ENCODE measurements around the gene FBXL16.

The FBXL16 gene

DNA sequence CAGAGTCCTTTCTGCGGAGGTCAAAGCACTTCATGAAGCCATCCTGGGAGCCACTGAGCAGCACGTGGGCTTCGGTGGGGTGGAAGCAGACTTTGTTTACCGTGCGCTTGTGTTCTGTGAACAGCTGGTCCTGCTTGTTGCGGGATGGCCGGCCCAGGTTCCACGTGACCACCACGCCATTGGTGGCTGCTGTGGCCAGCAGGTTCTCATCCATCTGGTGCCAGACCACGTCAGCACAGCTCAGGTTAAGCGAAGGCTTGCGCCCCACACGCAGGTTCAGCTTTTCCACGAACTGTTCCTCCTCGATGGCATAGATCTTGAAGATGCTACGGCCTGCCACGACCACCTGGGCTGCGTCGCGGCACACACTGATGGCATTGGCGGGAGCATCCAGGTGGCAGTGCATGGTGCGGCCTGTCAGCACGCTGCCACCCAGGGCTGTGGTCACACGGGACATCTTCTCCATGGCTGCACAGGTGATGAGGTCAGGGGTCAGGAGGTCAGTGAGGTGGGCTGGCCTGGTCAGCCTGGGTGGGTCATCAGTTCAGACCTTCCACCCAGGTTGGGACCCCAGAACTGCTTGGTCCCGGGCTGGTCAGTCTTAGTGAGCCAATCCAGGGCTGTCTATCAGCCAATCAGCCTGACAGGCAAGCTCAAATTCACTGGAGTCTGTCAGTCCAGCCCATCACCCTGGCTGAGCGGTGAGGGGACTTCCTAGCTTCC, 16.3 kb downstream of the FBXL16 start:
- no peak for DNase-seq

DNA sequence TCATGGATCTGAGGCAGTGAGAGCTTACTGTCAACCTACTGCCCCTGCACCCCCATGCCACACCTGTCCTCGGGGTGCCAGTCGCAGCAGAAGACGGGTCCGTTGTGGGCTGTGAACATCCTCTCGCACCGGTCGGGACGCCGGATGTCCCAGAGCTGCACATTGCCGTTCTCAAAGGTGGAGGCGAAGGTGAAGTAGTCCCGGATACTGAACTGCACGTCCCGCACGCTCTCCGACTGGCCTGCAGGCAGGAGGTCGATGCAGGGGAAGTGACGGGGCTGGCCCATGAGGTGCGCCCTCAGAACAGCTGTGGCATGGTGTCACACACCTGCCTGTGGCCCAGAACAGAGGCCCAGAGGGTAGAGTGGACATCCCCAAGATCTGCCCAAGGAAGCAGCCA, 18.1 kb downstream of the FBXL16 start:
- DNase-seq, result no peak

DNA sequence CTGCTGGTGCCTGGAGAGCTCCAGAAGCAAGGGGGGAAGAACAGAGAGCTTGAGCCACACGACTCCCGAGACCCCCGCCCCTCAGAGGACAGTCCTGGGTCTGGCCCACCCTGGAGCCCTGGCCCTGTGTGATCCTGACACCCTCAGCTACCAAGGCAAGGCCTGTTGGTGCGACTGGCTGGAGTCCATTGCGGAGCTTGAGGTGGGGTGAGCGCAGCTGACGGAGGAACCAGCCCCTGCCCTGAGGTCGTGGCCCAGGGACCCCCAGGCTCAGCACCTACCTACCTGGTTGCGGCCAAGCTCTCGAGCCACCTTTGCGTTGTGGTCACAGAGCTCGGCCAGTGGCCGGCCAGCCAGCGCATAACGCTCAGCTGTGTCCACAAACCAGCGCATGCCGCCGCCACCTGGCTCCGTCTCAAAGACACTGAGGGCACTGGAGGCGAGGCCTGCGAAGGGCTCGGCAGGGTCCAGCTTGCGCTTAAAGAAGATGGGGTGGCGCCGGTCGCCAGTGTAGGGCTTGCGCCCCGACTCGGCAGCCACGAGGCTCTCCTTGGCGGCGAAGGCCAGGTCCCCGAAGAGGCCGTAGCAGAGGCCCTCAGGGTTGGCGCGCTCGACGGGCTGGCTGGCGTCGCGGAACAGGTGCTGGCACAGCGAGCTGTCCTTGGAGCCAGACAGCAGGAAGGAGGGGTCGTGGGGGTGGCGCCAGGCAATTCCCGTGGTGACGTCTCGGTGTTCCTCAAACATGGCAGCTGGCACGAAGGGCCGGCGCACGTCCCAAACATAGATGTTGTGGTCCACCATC, 18.9 kb downstream of the FBXL16 start:
- no peak for DNase-seq

DNA sequence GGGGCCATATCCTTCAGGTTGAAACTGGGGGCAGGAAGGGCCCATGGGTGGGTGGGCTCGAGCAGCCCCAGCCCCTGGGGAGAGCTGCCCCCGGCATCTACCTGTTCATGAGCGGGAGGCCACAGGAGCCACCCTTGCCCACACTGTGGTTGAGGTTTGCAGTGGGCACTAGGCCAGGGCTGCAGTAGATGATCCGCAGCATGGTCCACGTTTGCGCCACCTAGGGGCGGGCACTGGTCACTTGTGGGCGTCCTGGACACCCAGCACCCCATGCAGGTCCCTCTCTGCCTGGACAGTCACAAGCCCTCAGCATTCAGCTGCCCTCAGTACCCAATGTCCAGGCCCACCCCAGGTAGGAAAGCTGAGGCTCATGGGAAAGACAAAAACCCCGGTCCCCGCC, 19.6 kb downstream of the FBXL16 start:
- no peak for DNase-seq

DNA sequence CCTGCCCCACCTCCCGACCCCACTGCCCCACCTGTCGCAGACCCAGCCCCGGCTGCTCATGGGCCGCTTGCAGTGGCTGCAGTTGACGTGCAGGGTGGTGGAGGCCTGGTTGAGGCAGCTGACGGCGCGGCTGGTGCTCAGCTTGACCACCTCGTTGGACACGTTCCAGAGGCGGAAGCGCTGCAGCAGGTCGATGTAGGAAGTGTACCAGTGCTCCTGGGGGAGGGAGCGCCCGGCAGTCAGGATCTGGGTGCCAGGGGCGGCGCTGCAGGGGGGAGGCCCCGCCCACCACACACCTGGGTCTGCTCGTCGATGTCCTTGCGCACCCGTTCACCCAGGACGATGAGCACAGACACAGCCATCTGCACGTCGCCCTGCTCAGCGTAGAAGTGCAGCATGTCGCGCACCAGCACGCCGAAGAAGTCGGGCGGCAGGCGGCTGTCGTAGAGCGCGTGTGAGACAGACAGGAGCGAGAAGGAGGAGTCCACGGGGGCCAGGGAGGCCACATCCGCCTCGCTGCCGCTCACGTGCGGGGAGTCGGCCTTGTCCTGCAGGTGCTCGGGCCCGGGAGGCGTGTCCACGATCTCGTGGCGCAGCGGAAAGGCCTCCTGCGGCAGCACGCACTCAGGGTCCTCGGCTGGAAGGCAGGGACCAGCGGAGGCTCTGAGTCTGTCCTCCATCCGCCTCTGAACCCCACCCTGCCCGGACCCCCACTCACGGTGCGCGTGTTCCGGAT, 20.5 kb downstream of the FBXL16 start:
- no peak for DNase-seq

DNA sequence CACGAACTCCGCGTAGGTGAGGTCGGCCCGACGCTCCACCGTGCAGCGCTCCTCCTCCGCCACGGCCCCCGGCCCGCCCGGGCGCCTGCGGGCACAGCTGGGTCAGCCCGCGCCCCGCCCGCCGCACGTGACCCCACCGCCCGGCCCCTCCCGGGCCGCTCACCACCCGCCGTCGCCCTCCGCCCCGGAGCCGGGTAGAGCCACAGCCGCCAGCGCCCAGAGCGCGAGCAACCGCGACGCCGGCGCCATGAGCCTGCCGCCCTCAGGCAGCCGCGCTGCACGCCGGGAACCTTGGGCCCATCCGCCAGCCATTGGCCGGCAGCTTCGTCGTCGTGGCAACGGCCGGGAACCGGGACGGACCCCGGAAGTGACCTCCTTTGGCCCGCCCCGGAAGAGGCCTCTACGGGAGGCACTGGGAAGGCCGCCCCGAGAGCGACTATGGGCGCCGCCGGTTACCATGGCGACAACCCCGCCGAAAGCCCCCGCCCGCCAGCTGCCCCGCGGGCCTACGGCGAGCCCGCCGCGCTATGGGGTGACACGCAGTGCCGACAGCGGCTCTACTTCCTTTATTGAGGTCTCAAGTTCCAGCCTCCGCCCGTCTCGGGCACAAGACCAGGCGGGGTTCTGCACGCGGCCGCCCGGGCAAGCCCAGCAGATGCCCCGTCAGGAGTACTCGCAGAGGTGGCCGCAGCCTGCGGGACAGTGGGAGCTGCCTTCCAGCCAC, 21.4 kb downstream of the FBXL16 start, which contains the start of gene JMJD8:
TSS of gene JMJD8 (minus strand) at position 264 of the 724 bp plus-strand sequence. CDS start at position 249, 15 bp downstream.
- peak; percentile 97 for DNase-seq

DNA sequence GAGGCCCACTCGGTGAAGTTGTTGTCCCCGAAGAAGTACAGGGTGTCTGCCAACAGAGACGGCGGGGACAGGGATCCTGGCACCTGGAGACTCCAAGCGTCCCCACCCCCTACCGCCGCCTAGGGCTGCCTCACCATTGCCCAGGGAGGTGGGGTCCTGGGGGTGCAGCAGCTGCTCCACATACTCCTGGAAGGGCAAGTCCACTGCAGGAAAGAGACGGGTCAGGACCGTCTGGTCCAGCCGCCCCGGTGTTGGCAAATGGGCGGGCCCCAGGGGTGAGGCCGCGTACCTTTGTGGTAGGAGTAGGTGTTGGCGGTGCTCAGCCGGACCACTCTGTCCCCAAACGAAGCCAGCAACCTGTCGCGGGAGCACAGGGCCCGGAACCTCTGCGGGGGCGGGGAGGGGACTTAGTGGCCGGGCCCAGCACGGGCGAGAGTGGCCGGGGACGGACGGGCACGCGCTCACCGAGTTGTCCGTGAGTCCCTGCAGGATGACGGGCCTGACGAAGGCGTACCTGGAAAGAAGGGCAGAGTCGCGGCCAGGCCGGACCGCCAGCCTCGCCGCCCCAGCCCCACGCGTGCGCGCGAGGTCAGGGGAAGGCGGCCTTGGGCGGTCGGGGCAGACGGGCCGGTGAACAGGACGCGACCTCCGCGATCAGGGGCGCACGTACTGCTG, 22.1 kb downstream of the FBXL16 start:
- no peak for DNase-seq

DNA sequence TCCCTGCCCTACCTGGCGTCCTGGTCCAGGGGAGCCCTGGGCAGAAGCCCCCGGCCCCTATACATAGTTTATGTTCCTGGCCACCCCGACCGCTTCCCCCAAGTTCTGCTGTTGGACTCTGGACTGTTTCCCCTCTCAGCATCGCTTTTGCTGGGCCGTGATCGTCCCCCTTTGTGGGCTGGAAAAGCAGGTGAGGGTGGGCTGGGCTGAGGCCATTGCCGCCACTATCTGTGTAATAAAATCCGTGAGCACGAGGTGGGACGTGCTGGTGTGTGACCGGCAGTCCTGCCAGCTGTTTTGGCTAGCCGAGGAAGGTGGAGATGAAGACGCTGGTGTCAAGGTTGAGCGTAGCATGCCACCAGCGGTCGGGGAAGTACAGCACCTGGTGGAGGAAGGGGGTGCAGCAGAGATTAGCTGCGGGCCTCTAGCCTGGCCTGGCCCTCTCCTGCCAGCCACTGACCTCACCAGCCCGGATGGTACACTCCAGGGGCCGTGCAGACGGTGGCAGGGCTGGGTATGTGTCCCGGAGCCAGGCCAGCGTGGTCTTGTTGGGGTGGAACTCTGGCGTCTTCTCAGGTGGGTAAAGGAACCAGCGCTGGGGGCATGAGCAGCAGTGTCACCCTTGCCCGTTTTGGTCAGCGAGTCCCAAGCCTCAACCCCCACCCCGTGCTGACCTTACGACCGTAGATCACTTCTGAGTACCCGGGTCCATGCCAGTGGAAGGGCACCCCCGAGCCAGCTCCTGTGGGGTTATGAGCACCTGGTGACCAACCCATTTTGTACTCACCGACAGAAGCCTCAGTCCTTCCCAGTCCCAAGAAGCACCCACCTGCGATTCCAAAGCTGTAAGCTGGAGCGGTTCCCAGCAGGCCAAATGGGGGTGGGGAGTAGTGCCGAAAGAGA, 22.9 kb downstream of the FBXL16 start:
- no peak for DNase-seq

DNA sequence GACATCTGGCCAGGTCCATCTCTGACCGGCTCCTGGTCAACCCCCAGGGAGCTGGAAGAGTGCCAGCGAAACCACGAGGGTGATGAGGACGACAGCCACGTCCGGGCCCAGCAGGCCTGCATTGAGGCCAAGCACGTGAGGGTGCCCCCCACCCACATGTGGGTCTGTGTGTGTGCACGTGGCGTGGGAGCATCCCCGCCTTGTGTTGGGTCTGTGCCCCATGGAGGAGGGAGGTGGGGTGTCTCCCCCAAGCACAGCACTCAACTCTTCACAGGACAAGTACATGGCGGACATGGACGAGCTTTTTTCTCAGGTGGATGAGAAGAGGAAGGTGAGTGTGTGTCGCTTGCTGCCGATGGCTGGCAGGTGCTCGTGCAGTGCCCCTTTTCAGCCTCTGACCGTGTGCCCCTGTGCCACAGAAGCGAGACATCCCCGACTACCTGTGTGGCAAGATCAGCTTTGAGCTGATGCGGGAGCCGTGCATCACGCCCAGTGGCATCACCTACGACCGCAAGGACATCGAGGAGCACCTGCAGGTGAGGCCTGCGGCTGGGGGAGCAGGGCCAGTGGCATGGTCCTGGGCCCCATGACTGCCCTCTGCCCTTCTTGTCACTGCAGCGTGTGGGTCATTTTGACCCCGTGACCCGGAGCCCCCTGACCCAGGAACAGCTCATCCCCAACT, 23.7 kb downstream of the FBXL16 start:
- no peak for DNase-seq

DNA sequence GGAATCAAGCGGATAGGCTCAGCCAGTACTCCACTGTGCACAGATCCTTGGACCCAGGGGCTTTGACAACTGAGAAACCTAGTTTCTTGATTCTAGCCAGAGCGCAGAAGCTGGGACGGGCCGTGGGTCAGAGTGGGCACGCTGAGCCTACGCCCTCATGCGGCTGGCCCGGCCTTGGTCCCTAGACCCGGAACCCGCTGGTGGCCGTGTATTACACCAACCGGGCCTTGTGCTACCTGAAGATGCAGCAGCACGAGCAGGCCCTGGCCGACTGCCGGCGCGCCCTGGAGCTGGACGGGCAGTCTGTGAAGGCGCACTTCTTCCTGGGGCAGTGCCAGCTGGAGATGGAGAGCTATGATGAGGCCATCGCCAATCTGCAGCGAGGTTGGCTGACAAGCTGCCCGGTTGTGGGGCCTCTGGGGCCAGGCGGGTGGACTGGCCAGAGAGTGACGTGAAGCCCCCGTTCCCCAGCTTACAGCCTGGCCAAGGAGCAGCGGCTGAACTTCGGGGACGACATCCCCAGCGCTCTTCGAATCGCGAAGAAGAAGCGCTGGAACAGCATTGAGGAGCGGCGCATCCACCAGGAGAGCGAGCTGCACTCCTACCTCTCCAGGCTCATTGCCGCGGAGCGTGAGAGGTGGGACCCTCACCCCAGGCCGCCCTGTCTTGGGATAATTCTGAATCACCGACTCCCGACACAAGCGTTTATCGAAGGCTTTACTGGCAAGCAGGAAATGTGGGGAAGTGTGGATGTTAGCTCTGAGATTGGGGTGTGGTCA, 24.4 kb downstream of the FBXL16 start:
- DNase-seq, result no peak

DNA sequence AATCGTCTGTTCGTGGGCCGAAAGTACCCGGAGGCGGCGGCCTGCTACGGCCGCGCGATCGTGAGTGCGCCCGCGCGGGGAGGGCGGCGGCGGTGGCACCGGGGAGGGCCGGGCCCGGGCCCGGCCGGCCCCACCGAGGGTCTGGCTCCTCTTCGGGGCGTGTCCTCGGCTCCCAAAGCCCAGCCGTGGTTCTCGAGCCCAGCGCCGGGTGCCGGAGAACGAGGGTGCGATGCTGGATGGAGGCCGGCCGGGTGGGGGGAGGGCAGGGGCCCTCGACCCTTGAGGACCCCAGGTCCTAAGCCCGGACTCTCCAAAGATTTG, 25.0 kb downstream of the FBXL16 start:
- no peak for DNase-seq

DNA sequence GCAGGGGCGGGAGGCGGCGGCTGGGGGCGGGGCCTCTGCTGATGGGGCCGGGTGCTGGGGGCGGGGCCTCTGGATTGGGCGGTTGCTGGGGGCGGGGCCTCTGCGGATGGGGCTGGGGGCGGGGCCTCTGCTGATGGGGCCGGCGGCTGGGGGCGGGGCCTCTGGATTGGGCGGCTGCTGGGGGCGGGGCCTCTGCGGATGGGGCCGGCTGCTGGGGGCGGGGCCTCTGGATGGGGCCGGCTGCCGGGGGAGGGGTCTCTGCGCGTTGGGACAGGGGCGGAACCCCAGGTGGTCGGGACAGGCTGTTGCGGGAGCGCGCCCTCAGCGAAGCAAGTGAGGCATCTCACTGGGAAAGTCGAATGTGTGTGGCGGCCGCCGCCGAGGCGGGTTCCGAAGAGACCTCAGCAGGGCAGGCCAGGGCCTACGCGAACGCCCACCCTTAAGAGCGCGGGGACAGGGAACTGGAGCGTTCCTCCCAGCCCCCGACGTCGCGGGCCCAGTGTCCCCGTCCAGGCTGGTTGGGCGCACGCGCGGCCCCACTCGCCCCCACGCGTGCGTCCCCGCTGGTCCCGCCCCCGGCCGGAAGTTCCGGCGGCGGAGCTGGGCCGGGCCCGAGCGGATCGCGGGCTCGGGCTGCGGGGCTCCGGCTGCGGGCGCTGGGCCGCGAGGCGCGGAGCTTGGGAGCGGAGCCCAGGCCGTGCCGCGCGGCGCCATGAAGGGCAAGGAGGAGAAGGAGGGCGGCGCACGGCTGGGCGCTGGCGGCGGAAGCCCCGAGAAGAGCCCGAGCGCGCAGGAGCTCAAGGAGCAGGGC, 25.6 kb downstream of the FBXL16 start, which contains the start of gene STUB1:
TSS of gene STUB1 (plus strand) at position 597 of the 811 bp plus-strand sequence. CDS start at position 713, 116 bp downstream.
- peak; percentile 90 for DNase-seq

DNA sequence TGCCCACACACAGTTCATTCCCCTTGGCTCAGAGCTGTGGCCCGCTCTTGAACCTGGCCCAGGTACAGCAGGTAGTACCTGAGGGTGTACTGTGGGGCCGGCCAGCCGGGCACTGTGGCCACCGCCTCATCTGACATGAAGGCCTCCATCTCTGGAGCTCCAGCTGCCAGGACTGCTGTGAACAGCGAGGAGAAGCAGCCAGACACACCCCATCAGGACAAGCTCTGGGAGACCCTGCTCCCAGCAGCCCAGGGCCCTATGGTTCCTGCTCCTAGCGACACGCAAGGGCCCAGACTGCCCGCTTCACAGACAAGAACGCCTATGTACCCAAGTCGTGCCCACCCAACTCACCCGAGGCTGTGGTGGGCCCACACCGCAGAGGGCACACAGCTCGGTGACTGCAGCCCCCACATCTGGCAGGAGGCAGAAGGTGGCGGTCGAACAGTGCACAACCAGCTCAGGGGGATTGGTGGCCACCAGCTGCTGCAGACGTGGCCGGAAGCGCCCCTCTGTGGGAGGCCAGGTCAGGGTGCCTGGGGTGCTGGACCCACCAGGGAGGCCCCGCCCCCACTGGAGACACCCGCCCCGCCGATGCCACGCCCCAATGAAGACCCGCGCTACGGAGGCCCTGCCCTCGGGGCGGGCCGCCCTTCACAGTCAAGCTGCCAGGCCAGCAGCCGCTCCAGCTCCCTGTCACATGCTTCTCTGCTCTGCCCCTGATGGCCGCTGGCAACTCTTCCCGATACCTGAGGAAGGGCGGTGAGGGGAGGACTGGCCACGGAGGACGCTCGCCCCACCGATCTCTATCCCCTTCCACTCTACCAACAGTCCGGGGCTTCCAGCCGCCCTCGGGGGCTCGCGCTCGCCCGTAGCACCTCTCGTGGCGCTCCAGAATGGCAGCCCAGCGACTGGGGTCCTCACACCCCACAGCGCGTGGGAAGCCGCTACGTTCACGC, 26.5 kb downstream of the FBXL16 start:
- DNase-seq, result peak; percentile 53

DNA sequence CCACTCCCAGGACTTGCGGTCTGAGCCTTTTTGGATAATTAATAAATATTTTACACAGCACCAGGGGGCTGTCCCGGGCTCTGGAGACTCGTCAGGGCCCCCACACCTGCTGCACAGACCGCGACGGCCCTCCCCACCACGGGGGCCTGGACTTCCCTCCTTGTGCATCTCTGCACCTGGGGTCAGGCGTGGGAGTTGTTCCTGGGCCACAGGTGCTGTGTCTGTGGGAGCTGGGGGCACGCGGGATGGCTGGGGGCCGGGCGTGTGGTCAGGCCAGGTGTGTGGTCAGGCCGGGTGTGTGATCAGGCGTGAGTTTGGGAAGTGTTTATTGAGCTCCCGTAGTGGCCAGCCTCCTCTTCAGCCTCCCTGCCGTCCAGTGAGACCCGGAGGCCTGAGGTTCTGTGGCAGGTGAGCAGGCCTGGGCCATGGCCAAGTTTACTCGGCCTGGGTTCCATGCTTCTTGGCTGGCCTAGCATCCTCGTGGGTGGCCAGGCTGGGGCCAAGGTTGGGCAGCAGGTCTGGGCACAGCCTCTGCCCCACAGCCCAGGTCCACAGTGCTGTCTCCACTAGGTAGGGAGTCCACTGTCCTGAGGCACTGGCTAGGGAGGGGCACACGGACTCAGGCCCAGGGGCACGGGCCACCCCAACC, 27.3 kb downstream of the FBXL16 start:
- DNase-seq, result no peak

DNA sequence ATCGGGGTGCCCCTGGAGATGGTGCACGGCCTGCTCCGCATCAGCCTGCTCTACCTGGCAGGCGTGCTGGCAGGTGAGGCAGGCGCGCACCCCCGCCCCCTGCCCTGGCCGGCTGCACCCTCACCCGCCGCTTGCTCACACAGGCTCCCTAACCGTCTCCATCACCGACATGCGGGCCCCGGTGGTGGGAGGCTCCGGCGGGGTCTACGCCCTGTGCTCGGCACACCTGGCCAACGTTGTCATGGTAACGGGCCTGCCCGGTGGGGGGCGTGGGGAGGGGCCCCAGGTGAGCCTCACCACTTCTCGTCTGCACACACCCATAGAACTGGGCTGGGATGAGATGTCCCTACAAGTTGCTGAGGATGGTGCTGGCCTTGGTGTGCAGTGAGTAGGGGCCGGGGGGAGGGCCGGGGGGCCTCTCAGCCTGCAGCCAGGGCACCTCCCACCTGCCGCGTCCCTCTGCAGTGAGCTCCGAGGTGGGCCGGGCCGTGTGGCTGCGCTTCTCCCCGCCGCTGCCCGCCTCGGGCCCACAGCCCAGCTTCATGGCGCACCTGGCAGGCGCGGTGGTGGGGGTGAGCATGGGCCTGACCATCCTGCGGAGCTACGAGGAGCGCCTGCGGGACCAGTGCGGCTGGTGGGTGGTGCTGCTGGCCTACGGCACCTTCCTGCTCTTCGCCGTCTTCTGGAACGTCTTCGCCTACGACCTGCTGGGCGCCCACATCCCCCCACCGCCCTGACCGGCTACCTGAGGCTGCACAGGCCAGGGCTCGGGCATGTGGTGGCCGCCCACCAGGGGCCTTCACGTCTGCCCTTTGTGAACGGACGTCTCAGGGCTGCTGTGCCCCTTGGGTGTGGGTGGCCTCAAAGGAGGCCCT, 28.0 kb downstream of the FBXL16 start:
- DNase-seq, result no peak

DNA sequence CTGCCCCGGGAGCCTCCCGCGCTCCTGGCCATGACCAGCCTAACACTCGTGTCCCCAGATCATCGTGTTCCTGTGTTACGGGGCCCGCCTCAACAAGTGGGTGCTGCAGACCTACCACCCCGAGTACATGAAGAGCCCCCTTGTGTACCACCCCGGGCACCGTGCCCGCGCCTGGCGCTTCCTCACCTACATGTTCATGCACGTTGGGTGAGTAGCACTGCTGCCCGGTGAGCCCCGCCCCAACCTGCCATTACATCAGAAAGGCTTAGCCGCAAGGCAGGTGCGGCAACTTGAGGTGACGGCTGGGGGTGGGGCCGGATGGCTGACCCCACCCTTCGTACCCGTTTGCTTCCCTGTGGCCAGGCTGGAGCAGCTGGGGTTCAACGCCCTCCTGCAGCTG, 28.7 kb downstream of the FBXL16 start:
- no peak for DNase-seq
